Stimulated activated naive CD8-positive, alpha-beta T cell treated with anti-CD3 and anti-CD28 coated beads, Interleukin-15, amount 100 ng/mL, for 72 hours (primary cell): Measurements from ENCODE around the gene CX3CL1.
"Not testable (repeated sequence)": the region's sequence is repeated elsewhere in the genome, so short reads cannot be mapped to it uniquely, and the experiment has no call there.

Experiments
- ATAC-seq: fragments of 150-1000 bp; cut with Tn5 transposase; 2 replicates; pipeline ENCODE4 v1.10.0; 2021; ENCODE audit warnings: mild to moderate bottlenecking, moderate library complexity
- DNase-seq, 2 donors: peaks; one replicate each; pipeline ENCODE4 v3.0.0; 2021 to 2022
- H3K27ac Mint-ChIP-seq, 2 donors: one replicate each; pipeline ENCODE4 v1.8.0; 2022; ENCODE audit warnings: mild to moderate bottlenecking in 2 of 2, mixed read lengths in 2 of 2, moderate library complexity in 2 of 2
- H3K27me3 Mint-ChIP-seq: one replicate; pipeline ENCODE4 v1.8.0; 2022; ENCODE audit warnings: mixed read lengths
- H3K4me1 Mint-ChIP-seq: one replicate; pipeline ENCODE4 v1.8.0; 2022; ENCODE audit warnings: mild to moderate bottlenecking, mixed read lengths
- H3K4me3 Mint-ChIP-seq, 2 donors: one replicate each; pipeline ENCODE4 v1.8.0; 2022; ENCODE audit warnings: mild to moderate bottlenecking in 2 of 2, mixed read lengths in 2 of 2, moderate library complexity in 1 of 2
- H3K9me3 Mint-ChIP-seq, 2 donors: one replicate each; pipeline ENCODE4 v1.8.0; 2022; ENCODE audit warnings: mixed read lengths in 2 of 2

The CX3CL1 gene

GRCh38 chr16:57385083-57385482, 12.8 kb downstream of the CX3CL1 start:
- peaks cover 22% of the 10 kb centered on the region for H3K4me1 Mint-ChIP-seq
- H3K27ac Mint-ChIP-seq, result no peak overlapping the region
- DNase-seq (no peak), ATAC-seq (no peak)
- H3K9me3 Mint-ChIP-seq, result no peaks in the 10 kb centered on the region
- no peak overlapping the region for H3K4me3 Mint-ChIP-seq
- H3K27me3 Mint-ChIP-seq, result no peaks in the 10 kb centered on the region

- no peak overlapping the region for H3K27ac Mint-ChIP-seq
- ATAC-seq, result no peak
- no peak for DNase-seq
- H3K9me3 Mint-ChIP-seq, result no peaks in the 10 kb centered on the region
- no peak overlapping the region for H3K4me3 Mint-ChIP-seq
- peaks cover 14% of the 10 kb centered on the region for H3K4me1 Mint-ChIP-seq
- H3K27me3 Mint-ChIP-seq, result no peaks in the 10 kb centered on the region
Measured at GRCh38 chr16:57386381-57386951, 14.2 kb downstream of the CX3CL1 start.

- H3K27ac Mint-ChIP-seq, result peak overlapping the region in 1 of 2 donors; percentile 49
- no peaks in the 10 kb centered on the region for H3K27me3 Mint-ChIP-seq
Measured at GRCh38 chr16:57387598-57388354, 15.5 kb downstream of the CX3CL1 start.

GRCh38 chr16:57388359-57389086, 16.2 kb downstream of the CX3CL1 start:
- no peak overlapping the region for H3K4me3 Mint-ChIP-seq

More at GRCh38 chr16:57387598-57388354, 15.5 kb downstream of the CX3CL1 start:
- Mint-ChIP-seq H3K4me3 (no peak overlapping the region), H3K9me3 (no peaks in the 10 kb centered on the region), H3K4me1 (peaks cover 9% of the 10 kb centered on the region)
- no peak for DNase-seq
- peak; percentile 28 for ATAC-seq

GRCh38 chr16:57389087-57389468, 16.8 kb downstream of the CX3CL1 start:
- H3K27ac Mint-ChIP-seq, result no peak overlapping the region

More at GRCh38 chr16:57388359-57389086, 16.2 kb downstream of the CX3CL1 start:
- peaks cover 9% of the 10 kb centered on the region for H3K4me1 Mint-ChIP-seq
- no peaks in the 10 kb centered on the region for H3K27me3 Mint-ChIP-seq
- H3K27ac Mint-ChIP-seq, result no peak overlapping the region
- DNase-seq (no peak), ATAC-seq (peak; percentile 40)
- no peaks in the 10 kb centered on the region for H3K9me3 Mint-ChIP-seq

GRCh38 chr16:57390636-57391295, 18.5 kb downstream of the CX3CL1 start:
- DNase-seq (no peak), ATAC-seq (no peak)
- Mint-ChIP-seq H3K27ac (no peak overlapping the region), H3K4me3 (no peak overlapping the region), H3K27me3 (no peaks in the 10 kb centered on the region), H3K4me1 (peaks cover 9% of the 10 kb centered on the region), H3K9me3 (no peaks in the 10 kb centered on the region)

More at GRCh38 chr16:57389087-57389468, 16.8 kb downstream of the CX3CL1 start:
- ATAC-seq (no peak), DNase-seq (no peak)
- no peaks in the 10 kb centered on the region for H3K9me3 Mint-ChIP-seq
- no peaks in the 10 kb centered on the region for H3K27me3 Mint-ChIP-seq
- H3K4me1 Mint-ChIP-seq, result peaks cover 9% of the 10 kb centered on the region
- no peak overlapping the region for H3K4me3 Mint-ChIP-seq

- DNase-seq (no peak), ATAC-seq (no peak)
- Mint-ChIP-seq H3K27ac (no peak overlapping the region), H3K27me3 (no peaks in the 10 kb centered on the region), H3K9me3 (no peaks in the 10 kb centered on the region), H3K4me3 (no peak overlapping the region), H3K4me1 (peaks cover 9% of the 10 kb centered on the region)
Measured at GRCh38 chr16:57391300-57391699, 19.0 kb downstream of the CX3CL1 start.

- no peak for ATAC-seq
- Mint-ChIP-seq H3K27ac (no peak overlapping the region), H3K9me3 (no peaks in the 10 kb centered on the region), H3K4me3 (no peak overlapping the region), H3K27me3 (no peaks in the 10 kb centered on the region), H3K4me1 (peaks cover 9% of the 10 kb centered on the region)
- no peak for DNase-seq
Measured at GRCh38 chr16:57391708-57392107, 19.4 kb downstream of the CX3CL1 start.

GRCh38 chr16:57392694-57393093, 20.4 kb downstream of the CX3CL1 start:
- H3K4me3 Mint-ChIP-seq, result no peak overlapping the region
- peaks cover 9% of the 10 kb centered on the region for H3K4me1 Mint-ChIP-seq
- no peak overlapping the region for H3K27ac Mint-ChIP-seq
- H3K27me3 Mint-ChIP-seq, result no peaks in the 10 kb centered on the region
- H3K9me3 Mint-ChIP-seq, result no peaks in the 10 kb centered on the region
- no peak for ATAC-seq
- DNase-seq, result no peak

- no peak for DNase-seq
- Mint-ChIP-seq H3K27ac (no peak overlapping the region), H3K27me3 (no peaks in the 10 kb centered on the region), H3K4me1 (no peaks in the 10 kb centered on the region), H3K4me3 (no peak overlapping the region), H3K9me3 (no peaks in the 10 kb centered on the region)
- no peak for ATAC-seq
Measured at GRCh38 chr16:57394444-57394843, 22.2 kb downstream of the CX3CL1 start.

- DNase-seq (no peak), ATAC-seq (no peak)
- no peak overlapping the region for H3K27ac Mint-ChIP-seq
- no peaks in the 10 kb centered on the region for H3K9me3 Mint-ChIP-seq
- no peaks in the 10 kb centered on the region for H3K27me3 Mint-ChIP-seq
- H3K4me3 Mint-ChIP-seq, result no peak overlapping the region
- no peaks in the 10 kb centered on the region for H3K4me1 Mint-ChIP-seq
Measured at GRCh38 chr16:57395026-57395425, 22.7 kb downstream of the CX3CL1 start.

- no peaks in the 10 kb centered on the region for H3K4me1 Mint-ChIP-seq
Measured at GRCh38 chr16:57396786-57397185, 24.5 kb downstream of the CX3CL1 start.

GRCh38 chr16:57397493-57397892, 25.2 kb downstream of the CX3CL1 start:
- not testable (repeated sequence) for DNase-seq, H3K9me3 Mint-ChIP-seq, H3K27me3 Mint-ChIP-seq, H3K27ac Mint-ChIP-seq, H3K4me3 Mint-ChIP-seq, H3K4me1 Mint-ChIP-seq, ATAC-seq

More at GRCh38 chr16:57396786-57397185, 24.5 kb downstream of the CX3CL1 start:
- Mint-ChIP-seq H3K9me3 (no peaks in the 10 kb centered on the region), H3K27ac (no peak overlapping the region), H3K4me3 (no peak overlapping the region), H3K27me3 (no peaks in the 10 kb centered on the region)
- DNase-seq, result no peak
- ATAC-seq, result no peak

- peaks cover 8% of the 10 kb centered on the region for H3K27me3 Mint-ChIP-seq
- ATAC-seq (no peak), DNase-seq (no peak)
- no peak overlapping the region for H3K27ac Mint-ChIP-seq
- H3K9me3 Mint-ChIP-seq, result no peaks in the 10 kb centered on the region
- H3K4me3 Mint-ChIP-seq, result no peak overlapping the region
- H3K4me1 Mint-ChIP-seq, result peaks cover 15% of the 10 kb centered on the region
Measured at GRCh38 chr16:57401943-57402640, 29.8 kb downstream of the CX3CL1 start.
